COR-L47 (cell line): ENCODE measurements around the gene BMERB1.
"Not testable (repeated sequence)": the region's sequence is repeated elsewhere in the genome, so short reads cannot be mapped to it uniquely, and the experiment has no call there.

ENCODE experiments used
- DNase-seq: peaks from one replicate; lab custom pipeline; 2025; lab: John Stamatoyannopoulos, UW

BMERB1 gene

GRCh38 chr16:15425861-15426260 lies 8.5 kb upstream of the BMERB1 start:
- no peak for DNase-seq

GRCh38 chr16:15426796-15427195 lies 7.6 kb upstream of the BMERB1 start:
- DNase-seq: no peak

- no peak for DNase-seq
Measured at GRCh38 chr16:15427648-15428239, 6.6 kb upstream of the BMERB1 start.

GRCh38 chr16:15430884-15431283 lies 3.5 kb upstream of the BMERB1 start:
- DNase-seq: not testable (repeated sequence)

GRCh38 chr16:15434079-15434424 lies 336 bp upstream of the BMERB1 start:
- no peak for DNase-seq

- DNase-seq: no peak
Measured at GRCh38 chr16:15435216-15435864, 952 bp downstream of the BMERB1 start.

- DNase-seq: no peak
Measured at GRCh38 chr16:15439102-15439501, 4.7 kb downstream of the BMERB1 start.

GRCh38 chr16:15439521-15439920 lies 5.1 kb downstream of the BMERB1 start:
- no peak for DNase-seq

- DNase-seq: no peak
Measured at GRCh38 chr16:15440852-15441251, 6.5 kb downstream of the BMERB1 start.

GRCh38 chr16:15442140-15442539 lies 7.8 kb downstream of the BMERB1 start:
- not testable (repeated sequence) for DNase-seq

GRCh38 chr16:15443753-15444152 lies 9.4 kb downstream of the BMERB1 start:
- no peak for DNase-seq

GRCh38 chr16:15444264-15444663 lies 9.9 kb downstream of the BMERB1 start:
- no peak for DNase-seq

- no peak for DNase-seq
Measured at GRCh38 chr16:15445450-15445849, 11.1 kb downstream of the BMERB1 start.

- DNase-seq: no peak
Measured at GRCh38 chr16:15446901-15447300, 12.5 kb downstream of the BMERB1 start.

- DNase-seq: no peak
Measured at GRCh38 chr16:15450624-15451023, 16.2 kb downstream of the BMERB1 start.

GRCh38 chr16:15451098-15451731 lies 16.8 kb downstream of the BMERB1 start:
- DNase-seq: no peak

GRCh38 chr16:15452246-15452855 lies 18.0 kb downstream of the BMERB1 start:
- DNase-seq: no peak

- DNase-seq: not testable (repeated sequence)
Measured at GRCh38 chr16:15453296-15453695, 18.9 kb downstream of the BMERB1 start.

GRCh38 chr16:15454933-15455332 lies 20.5 kb downstream of the BMERB1 start:
- not testable (repeated sequence) for DNase-seq

- no peak for DNase-seq
Measured at GRCh38 chr16:15457400-15457799, 23.0 kb downstream of the BMERB1 start.

GRCh38 chr16:15457958-15458357 lies 23.6 kb downstream of the BMERB1 start:
- no peak for DNase-seq

GRCh38 chr16:15459791-15460190 lies 25.4 kb downstream of the BMERB1 start:
- no peak for DNase-seq

- DNase-seq: no peak
Measured at GRCh38 chr16:15460601-15461000, 26.2 kb downstream of the BMERB1 start.
